ENCODE results near the gene SPP2.

The SPP2 gene

GRCh38 chr2:234038076-234038802 is 12.3 kb upstream of the SPP2 start:
- DNase-seq (ENCODE audit: low read depth in 2 of 2, low spot score in 1 of 2): no peak

GRCh38 chr2:234044157-234044556 is 6.3 kb upstream of the SPP2 start:
- DNase-seq (ENCODE audit: low read depth in 2 of 2, low spot score in 1 of 2): no peak

DNA sequence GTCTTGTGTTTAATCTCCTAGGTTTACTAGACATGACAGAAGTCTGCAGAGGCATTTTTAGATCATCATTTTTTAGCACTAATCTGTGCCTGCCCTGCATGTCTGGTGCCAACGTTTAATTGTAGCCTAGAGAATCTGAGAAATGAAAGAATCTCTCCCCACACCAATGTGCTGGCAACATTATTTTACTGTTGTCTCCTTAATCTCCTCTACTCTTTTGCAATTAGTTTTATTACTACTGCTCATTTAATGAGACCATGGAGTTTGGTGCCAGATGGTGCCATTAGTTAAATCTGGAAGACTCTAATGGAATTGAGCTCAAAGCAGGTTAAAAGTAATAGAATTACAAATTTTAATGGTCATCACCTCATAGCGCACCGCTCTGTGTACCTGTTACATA is 4.0 kb upstream of the SPP2 start:
- no peak for DNase-seq (ENCODE audit: low read depth in 2 of 2, low spot score in 1 of 2)

- no peak for DNase-seq (ENCODE audit: low read depth in 2 of 2, low spot score in 1 of 2)
Observed at GRCh38 chr2:234047361-234047760, 3.1 kb upstream of the SPP2 start.

- DNase-seq (ENCODE audit: low read depth in 2 of 2, low spot score in 1 of 2): no peak
Observed at GRCh38 chr2:234048049-234048448, 2.5 kb upstream of the SPP2 start.

DNA sequence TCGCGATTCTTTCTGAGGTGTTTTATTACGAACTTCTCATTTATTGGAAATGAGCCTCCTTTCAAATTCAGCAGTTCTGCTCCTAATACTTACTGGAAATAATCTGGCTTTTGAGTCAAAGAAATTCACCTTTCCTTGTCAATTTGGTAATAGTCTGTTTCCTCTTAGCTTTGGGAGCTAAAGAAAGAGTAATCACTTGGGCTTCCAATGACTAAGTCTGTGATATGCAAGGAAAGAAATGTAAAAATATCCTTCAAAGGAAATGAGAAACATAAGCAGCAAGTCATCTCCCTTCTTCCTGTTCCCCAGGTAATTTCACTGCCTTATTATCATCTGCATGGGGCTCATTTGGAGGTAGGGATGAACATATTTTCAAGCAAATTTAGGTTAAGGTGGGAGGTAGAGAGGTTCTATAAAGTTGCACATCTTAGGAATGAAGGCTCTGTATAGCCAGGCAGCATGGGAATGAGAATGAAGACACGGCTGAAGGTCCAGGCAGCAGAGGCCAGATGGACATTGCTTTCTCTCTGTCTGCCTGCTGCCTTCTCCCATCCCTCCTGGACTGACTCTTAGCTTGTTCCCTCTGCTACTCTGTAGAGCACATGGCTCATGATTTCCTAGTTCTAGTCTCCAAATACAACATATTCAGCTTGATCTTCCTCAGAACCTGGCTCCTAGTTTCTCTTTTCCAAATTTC is 1.0 kb downstream of the SPP2 start:
- DNase-seq (ENCODE audit: low read depth in 2 of 2, low spot score in 1 of 2): no peak

DNA sequence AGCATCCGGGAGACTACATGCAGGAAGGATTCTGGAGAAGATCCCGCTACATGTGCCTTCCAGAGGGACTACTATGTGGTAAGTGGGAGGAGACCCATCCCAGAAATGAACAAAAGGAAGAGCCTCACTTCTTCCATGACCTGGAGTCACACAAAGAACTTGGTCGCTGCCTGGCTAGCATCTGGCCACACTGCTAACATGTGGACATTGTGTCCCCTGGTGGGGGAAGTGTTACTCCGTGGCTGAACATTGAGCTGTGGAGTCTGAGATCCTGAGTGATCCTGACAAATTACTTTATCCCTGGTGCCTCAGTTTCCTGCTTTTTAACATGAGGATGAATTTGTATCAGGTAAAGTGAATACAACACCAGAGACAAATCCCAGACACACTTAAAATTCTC is 8.4 kb downstream of the SPP2 start:
- no peak for DNase-seq (ENCODE audit: low read depth in 2 of 2, low spot score in 1 of 2)

DNA sequence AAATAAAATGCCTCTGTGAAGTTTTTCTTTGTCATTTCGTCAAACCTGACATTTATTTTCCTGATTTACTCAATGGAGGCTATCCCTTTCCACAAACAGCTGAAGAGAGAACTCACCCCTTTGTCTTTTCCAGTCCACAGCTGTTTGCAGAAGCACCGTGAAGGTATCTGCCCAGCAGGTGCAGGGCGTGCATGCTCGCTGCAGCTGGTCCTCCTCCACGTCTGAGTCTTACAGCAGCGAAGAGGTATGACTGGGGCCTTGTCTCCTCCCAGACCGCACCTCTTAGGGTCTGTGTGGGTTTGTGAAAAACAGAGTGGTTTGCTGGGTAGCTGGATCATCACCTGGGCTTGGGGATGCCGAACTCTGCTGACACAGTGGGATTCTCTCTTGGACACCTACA is 9.7 kb downstream of the SPP2 start:
- no peak for DNase-seq (ENCODE audit: low read depth in 2 of 2, low spot score in 1 of 2)

GRCh38 chr2:234061624-234062257 is 11.2 kb downstream of the SPP2 start:
- no peak for DNase-seq (ENCODE audit: low read depth in 2 of 2, low spot score in 1 of 2)

DNA sequence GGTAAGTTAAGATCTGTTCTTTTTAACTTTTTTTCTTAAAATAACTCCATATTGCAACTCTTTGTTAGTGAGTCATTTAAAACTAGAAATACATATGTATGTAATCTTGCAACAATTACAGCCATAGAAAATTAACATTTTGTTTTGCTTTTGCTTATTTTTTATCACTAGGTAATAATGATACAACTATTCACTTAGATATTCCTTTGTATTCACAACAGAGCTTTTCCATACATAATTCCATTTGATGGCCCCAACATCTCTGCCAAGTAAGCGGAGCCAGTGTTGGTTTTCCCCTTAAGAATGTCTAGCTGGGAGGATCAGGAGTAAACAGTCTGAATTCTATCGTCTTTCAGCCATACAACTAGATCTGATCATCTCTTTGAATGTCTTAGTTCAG is 16.1 kb downstream of the SPP2 start:
- DNase-seq (ENCODE audit: low read depth in 2 of 2, low spot score in 1 of 2): no peak

GRCh38 chr2:234071664-234072063 is 21.2 kb downstream of the SPP2 start:
- peak in 1 of 2 donors; percentile 5 for DNase-seq (ENCODE audit: low read depth in 2 of 2, low spot score in 1 of 2)

GRCh38 chr2:234072454-234072853 is 22.0 kb downstream of the SPP2 start:
- DNase-seq (ENCODE audit: low read depth in 2 of 2, low spot score in 1 of 2): no peak

DNA sequence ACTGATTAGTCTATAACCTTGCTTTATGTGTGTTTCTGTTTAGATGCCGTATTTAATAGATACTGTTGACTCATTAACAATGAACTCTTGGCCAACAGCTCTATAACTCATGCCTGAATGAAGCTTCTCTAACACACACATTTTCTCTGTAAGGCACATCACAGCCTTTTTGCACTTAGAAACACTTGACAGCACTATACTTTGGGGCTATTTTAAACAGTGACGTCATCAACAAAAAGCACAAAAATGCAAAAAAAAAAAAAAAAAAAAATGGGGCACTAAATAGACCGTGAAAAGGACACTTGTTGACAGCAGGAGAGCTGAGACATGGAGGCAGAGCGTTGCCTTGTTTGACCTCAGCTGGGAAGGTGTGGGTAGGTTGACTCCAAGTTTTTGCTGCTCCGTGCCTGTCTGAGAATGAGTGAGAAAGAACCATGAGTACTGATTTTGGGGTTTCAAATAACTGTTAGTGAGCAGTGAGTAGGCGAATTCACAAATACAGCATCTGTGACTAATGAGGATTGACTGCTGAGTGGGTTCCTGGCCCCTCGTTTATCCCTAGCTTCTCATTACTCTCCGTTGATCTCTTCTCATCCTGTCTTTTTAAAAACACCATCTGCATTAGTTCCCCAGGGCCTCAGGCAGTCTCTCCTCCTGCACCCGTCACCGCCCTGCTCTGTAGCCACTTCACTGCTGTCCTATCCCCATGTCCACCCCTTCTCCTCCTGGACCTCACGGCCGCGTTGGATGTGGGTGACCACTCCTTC is 24.4 kb downstream of the SPP2 start:
- no peak for DNase-seq (ENCODE audit: low read depth in 2 of 2, low spot score in 1 of 2)

DNA sequence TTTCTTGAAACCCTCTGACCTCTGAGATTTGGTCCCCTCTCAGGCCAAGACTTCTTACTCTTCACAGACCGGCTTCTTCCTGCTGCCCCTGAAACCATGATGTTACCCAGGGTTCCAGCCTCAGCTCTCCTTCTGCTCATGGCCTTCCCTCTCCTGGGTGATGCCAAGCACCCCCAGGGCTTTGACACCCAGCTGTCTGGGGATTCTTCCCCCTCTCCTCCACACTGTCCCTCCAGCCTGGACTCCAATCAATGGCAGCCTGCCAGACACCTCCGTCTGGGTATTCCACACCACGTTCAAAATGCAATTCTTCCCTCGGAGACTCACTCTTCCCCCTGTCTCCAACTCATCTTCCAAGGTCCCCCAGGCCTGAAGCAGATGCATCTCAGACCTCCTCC is 25.0 kb downstream of the SPP2 start:
- no peak for DNase-seq (ENCODE audit: low read depth in 2 of 2, low spot score in 1 of 2)

DNA sequence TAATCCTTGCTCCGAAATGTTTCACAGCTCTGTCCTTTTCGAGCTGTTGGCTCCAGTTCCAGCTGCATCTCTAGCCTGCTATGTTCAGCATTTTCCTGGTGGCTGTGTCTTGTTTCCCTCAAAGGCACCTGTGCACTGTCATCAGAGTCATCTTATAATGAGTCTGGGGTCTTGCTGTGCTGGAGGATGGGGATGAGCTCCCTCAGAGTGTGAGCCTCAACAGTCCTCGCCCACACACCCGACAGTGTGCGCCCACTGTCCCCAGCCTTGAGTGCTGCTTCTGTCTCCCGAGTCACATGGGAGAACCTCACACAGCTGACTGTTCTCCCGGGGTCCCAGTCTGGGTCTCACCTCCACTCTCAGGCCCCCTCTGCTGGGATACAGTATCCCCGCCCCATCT is 25.4 kb downstream of the SPP2 start:
- DNase-seq (ENCODE audit: low read depth in 2 of 2, low spot score in 1 of 2): no peak

DNA sequence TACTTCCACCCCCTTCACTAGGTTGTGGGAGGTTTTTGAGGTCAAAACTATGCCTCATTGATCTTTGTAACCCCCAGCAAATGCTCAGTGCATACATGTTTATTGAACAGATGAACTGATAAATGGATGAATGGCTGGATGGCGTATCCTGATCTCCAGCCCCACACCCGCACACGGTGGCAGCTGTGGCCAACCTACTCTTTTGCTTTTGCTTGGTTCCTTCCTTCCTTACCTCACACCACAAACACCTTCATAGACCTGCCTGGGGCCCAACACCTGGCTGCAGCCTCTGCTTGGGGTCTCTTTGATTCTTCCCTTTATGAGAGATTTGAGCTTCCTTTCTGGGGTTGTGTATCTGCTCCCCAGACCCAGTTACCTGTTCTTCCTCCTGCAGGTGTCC is 25.9 kb downstream of the SPP2 start:
- DNase-seq (ENCODE audit: low read depth in 2 of 2, low spot score in 1 of 2): no peak

DNA sequence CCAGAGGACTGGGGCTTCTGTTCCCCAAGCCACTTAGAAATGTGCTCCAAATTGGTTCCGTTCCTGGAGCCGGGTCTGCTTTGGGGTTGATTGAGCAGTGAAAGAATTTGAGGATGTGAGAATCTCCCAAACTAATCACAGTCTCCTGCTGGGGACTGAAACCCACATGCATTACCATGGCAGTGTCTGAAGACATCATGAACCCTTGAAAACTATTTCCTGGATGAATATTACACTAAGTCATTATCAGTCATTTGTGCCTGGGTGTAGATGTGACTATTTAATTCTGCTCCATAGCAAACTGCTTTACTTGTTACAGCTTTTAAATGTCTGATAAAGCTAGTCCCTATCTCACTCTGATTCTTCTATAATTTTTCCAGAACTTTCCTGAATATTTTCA is 27.6 kb downstream of the SPP2 start:
- no peak for DNase-seq (ENCODE audit: low read depth in 2 of 2, low spot score in 1 of 2)

DNA sequence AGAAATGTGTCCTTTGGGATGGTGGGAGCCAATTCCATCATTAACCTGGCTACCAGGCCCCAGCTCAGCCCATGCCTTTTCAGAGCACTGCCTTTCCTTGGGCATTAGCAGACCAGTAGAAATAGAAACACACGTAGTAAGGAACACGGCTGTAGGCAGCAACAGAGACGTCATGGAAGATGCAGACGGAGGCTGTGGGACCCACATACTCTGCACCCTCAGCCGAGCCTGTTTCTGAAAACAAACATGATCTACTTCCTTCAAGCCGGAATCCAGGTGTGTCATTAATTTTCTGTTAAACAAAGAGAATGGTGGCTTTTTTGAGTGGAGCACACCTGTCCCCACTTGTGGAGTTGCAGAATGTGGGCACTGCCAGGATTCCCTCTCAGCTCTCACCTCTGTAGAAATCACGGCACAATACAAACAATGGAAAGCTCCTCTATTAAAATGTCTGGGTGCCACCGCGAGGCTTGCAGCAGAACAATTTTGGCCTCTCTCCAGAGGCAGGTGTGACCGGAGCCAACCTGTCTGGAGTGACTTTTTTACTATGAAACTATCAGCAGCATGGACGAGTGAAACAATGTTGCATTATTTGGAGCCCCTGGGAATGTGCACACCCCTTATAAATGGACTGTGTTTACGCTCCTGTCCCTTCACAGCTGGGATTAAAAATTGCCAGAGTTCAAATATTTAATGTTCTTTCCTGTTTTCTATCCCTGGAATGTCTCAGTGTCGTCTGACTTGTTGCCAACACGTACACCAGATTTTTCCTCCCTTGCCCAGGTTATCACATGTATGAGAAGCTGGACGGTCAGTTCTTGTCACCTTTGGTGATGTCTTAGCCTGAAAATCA is 31.7 kb downstream of the SPP2 start:
- DNase-seq (ENCODE audit: low read depth in 2 of 2, low spot score in 1 of 2): no peak

DNA sequence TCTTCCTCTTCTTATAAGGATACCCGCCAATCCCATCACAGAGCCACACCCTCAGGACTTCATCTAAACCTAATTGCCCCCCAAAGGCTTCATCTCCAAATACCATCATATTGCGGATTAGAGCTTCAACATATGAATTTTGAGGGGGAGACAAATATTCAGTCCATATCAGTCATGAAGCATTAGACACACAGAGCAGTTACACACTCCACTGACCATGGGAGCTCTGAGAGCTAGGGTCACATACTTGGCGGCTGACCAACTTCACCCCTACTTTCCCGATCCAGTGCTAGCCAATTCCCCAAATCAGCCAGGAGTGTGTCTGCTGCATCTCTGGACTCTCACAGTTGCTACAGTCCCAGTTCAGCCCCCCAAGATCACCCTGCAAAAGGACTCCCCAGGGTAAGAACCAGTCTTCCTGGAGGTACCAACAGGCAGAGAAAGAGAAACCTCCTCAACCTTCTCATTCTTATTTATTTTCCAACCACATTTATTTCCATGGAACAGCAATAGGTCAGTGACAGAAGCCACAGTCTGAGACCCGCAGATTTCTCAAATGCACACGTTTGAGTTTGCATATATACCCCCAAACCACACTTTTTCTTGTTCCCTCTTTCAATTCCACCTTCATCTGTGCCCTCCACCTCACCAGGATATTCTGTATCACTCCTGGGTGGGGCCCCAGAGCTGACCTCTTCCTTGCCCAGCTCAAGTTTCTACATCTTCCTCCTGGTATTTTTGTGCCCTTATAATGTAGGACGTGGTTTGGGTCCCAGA is 33.3 kb downstream of the SPP2 start:
- no peak for DNase-seq (ENCODE audit: low read depth in 2 of 2, low spot score in 1 of 2)

- no peak for DNase-seq (ENCODE audit: low read depth in 2 of 2, low spot score in 1 of 2)
Observed at GRCh38 chr2:234091432-234091879, 41.0 kb downstream of the SPP2 start.

Measured in stimulated activated CD8-positive, alpha-beta memory T cell treated with anti-CD3 and anti-CD28 coated beads, Interleukin-4, amount 100 ng/mL, for 1 hour (primary cell).